GM15510 (cell line): Measurements from ENCODE around the gene DLG1.
A peak's percentile ranks its signal among the peaks of the same experiment; 100 is the strongest.

ENCODE experiments used
- POLR2A ChIP-seq: IDR thresholded peaks from 3 replicates; pipeline ENCODE4 v1.6.1; 2011; ENCODE audit warnings: borderline replicate concordance; ENCODE audit not compliant: insufficient read length; ENCODE audit errors: extremely low read depth

Gene DLG1

DNA sequence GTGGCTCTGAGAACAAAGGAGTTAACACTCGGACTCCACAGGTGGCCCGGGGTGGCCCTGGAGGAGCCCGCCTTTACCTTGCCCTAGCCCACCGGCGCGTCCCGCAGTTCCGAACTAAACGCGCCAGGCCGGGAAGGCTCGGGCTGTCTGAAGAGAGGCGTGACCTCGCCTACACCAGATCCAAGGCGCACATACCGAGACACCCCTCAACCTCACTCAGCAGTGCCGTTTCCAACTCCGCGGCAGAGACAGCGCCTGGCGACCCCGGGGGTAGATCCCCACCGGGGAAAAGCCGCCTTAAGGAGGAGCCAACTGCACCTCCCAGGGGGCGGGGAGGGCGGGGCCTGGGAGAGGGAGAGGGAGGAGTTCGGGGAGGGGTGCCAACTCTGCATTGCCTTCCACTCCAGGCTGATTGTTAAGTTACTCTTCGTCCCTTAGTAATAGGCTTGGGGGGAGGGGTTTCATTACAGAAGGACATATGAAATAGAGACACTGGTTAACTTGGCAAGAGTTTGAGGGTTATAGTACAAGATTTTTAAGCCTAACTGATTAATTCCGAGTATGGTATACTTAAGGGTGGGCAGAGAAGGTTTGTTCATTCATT lies at the start of gene DLG1:
DLG1 (minus strand) TSS at position 272 of the 604 bp plus-strand sequence. CDS start 1,408 bp downstream, outside the sequence.
- TF ChIP-seq POLR2A = peak; percentile 71

DNA sequence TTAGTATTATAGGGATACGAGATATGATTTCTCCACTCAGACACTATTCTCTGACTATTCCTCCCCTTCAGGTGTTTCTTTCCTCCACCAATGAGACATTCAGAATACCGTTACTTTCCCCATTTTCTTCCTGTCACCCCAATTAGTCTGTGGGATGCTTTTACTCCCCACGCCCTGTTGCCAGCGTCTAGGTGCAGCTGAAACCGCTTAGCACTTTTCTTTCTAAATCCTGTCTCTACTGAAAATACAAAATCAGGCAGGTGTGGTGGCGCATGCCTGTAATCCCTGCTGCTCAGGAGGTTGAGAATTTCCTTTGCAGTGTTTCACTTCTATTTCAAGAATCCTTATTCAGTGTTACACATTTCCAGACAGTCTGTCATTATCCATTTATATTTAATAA lies 49.6 kb upstream of the DLG1 start:
- TF ChIP-seq POLR2A = no peak

- no peak for TF ChIP-seq POLR2A
Observed at GRCh38 chr3:197345390-197345789, 47.0 kb upstream of the DLG1 start.

DNA sequence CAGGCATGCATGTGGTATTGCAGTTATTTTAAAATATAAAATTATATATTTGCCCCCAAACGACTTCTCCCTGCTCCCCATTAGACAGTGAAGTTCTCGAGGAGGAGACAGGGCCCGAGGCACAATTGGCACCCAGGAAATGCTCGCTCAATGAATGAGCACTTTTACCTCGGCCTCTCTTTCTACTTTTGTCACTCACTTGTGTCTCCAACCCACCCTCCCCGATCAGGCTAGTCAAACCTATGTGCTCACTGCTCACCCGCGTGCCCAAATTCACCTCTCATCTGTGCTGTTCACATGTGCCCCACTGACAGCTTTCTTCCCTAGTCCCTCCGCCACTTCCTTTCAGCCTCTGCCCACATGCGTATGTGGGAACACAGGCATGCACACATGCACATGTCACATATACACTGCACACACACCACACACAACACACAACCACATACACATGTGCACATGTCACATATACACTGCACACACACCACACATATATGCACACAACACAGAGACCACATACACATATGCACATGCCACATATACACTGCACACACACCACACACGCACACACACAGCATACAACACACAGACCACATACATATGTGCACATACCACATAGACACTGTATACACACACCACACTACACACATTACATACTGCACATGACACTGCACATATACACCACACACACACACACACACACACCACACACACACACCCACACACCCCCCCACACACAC lies 46.3 kb upstream of the DLG1 start:
- TF ChIP-seq POLR2A = no peak

- TF ChIP-seq POLR2A = no peak
Observed at GRCh38 chr3:197343656-197344408, 45.4 kb upstream of the DLG1 start.

DNA sequence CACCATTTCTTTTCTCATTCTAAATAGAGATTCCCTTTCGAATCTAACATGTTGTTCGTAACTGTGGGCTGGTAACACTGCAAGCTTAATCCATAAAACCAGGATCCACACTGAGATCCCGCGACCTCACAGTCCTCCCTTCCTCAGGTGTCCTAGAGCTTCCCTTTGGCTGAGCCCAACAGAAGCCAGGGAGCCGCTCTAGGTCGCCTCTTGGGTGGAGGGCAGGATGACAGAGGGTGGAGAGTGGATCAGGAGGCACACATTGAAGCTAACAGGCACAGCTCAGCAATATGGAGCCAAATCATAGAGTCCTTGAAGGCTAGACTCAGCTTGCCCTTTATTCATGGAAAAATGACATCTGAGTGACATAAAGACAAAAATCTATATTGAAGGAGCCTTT lies 44.7 kb upstream of the DLG1 start:
- no peak for TF ChIP-seq POLR2A

- TF ChIP-seq POLR2A = no peak
Observed at GRCh38 chr3:197340521-197340871, 42.1 kb upstream of the DLG1 start.

DNA sequence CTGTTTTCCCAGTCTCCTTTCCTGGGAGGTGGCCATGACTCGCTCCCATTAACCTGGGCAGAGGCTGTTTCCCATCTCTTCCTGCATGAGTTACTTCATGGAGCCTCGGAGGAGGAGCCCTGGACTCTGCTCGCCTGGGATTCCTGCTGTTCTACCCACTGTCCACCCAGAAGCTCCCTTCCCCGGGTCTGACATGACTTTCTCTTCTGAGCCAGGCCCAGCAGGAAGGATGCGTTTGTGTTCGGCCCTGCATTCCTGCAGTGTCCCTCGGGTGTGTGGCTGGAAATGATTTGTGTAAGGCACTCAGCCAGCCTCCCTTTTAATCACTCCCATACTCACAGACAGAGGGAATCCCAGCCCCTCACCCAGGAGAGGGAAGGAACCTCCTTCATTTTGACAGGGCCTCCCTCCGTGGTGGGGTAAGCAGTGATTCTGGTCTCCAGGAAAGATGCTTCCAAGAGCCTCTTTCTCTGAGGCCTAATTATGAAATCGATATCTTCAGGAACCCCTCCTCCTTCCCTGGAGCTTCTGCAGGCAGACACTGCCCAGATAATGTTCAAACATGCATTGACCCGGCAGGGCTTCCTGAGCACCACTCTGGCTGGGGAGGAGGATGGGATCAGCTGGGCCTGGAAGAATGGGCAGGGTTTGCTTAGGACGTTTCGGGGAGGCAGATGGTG lies 41.6 kb upstream of the DLG1 start:
- no peak for TF ChIP-seq POLR2A

DNA sequence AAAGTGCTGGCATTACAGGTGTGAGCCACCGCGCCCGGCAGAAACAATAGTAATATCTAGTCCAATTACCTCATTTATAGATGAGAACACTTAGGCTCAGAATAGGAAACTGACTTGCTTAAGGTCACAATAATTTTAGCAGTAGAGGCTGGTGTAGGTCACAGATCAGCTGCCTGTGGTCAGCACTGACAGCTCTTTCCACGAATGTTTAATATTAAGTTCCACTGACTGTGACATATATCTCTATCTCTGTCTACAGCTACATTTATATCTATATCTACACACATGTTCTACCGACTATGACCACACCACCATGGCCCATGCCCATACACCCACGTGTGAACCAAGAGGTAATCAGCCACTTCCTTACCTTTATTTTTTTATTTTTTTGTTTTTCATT lies 40.2 kb upstream of the DLG1 start:
- no peak for TF ChIP-seq POLR2A

DNA sequence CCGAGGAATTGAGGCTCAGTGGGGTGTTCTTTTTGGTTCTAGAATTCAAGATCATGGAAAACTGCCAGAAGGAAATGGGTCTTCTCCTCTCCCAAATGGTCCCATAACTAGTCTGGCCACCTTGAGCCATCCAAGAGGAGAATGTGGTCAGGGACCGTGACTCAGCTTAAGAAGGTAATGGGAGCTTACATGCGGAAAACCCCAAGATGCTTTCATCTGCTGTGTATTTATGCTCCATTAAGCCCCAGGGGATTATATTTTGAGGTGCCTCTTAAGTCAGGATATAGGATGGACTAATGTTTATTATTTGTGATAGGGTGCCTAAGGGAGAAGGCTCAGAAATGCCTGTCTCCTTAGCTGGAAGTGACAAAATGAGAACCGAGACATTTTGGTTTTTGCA lies 39.2 kb upstream of the DLG1 start:
- TF ChIP-seq POLR2A = no peak

- no peak for TF ChIP-seq POLR2A
Observed at GRCh38 chr3:197337214-197337613, 38.8 kb upstream of the DLG1 start.

DNA sequence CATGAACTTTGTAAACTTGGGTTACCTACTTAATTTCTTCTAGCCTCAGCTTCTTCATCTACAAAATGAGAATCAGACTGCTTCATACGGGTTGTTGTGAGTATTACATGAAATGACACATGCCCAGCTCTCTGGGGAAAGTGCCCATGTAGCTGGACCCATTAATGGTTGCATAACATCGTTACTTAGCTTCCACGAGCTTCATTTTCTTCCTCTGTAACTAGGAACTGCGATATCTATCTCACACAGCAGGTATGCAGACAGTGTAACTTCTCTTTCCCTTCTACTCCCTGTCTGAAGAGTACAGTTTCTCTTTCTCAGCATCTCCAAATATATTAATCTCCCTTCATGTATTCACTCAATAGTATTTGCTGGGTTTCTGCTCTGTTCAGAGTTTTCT lies 37.9 kb upstream of the DLG1 start:
- no peak for TF ChIP-seq POLR2A

GRCh38 chr3:197335428-197336132 lies 37.2 kb upstream of the DLG1 start:
- TF ChIP-seq POLR2A = no peak

- TF ChIP-seq POLR2A = no peak
Observed at GRCh38 chr3:197333901-197334639, 35.7 kb upstream of the DLG1 start.
